Duodenal mucosa (tissue), 2 donors: ENCODE results near the gene KRT40.

Experiments
- H3K27ac ChIP-seq: one replicate; pipeline ENCODE4 v1.7.0; 2013; ENCODE audit warnings: low read depth, low read length
- H3K27me3 ChIP-seq, 2 donors: one replicate each; pipeline ENCODE4 v1.7.0; 2013; ENCODE audit warnings: low read length in 2 of 2, control low read depth in 1 of 2; ENCODE audit not compliant: insufficient read depth in 2 of 2, control insufficient read depth in 1 of 2
- H3K36me3 ChIP-seq, 2 donors: one replicate each; pipeline ENCODE4 v1.7.0; 2013; ENCODE audit warnings: low read length in 2 of 2, control low read depth in 1 of 2; ENCODE audit not compliant: insufficient read depth in 2 of 2, control insufficient read depth in 1 of 2
- H3K4me1 ChIP-seq, 2 donors: one replicate each; pipeline ENCODE4 v1.7.0; 2013; ENCODE audit warnings: low read length in 2 of 2, control low read depth in 1 of 2; ENCODE audit not compliant: insufficient read depth in 2 of 2, control insufficient read depth in 1 of 2
- H3K4me3 ChIP-seq, 2 donors: one replicate each; pipeline ENCODE4 v1.7.0; 2013; ENCODE audit warnings: low read length in 2 of 2, low read depth in 1 of 2
- H3K9ac ChIP-seq, 2 donors: one replicate each; pipeline ENCODE4 v1.7.0; 2013; ENCODE audit warnings: low read length in 2 of 2, low read depth in 1 of 2
- H3K9me3 ChIP-seq, 2 donors: one replicate each; pipeline ENCODE4 v1.7.0; 2013; ENCODE audit warnings: low read length in 2 of 2, control low read depth in 1 of 2; ENCODE audit not compliant: control insufficient read depth in 1 of 2

Gene KRT40

DNA sequence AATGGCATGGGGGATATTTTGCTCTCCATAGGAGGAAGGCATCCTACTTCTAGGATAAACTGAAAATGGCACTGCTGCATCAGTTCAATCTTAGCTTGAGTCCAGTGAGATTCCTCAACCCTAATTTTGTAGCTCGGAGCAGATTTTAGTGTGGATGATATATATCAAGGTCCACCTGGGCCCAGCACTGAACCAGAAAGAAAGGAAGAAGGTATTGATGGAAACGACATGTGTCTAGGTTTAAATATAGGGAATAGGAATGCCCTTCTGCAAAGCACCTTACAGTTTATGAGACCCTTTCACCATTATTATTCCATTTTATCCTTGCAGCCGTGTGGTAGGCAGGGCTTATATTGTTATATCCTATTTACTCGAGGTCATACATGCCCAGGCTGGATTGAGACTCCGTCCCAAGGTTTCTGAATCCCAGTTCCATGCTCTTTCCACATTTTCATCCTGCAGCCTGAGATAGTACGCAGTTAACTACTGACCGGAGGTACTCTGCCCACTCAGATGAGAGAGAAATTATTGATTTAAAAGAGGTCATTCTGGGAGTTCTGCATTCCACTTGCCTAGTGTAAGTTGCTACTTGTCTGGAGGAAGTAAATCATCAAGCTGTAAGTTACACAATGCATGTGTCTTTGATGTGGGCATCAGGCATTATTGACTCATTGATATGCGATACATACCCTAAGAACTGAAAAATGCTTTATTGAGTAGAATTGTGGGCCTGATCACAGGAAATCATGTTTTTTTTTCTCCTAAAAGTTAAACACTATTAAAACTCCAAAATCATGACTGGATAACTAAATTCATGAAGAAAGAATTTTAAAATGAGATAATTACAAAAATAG lies 27.5 kb downstream of the KRT40 start:
- peaks cover 0 to 5% of the 10 kb centered on the region in 2 donors for H3K4me1 ChIP-seq
- no peaks in the 10 kb centered on the region for H3K9me3 ChIP-seq
- no peaks in the 10 kb centered on the region for H3K27me3 ChIP-seq
- no peaks in the 10 kb centered on the region for H3K36me3 ChIP-seq
- H3K4me3 ChIP-seq, result no peak overlapping the region
- no peak overlapping the region for H3K27ac ChIP-seq
- no peak overlapping the region for H3K9ac ChIP-seq

DNA sequence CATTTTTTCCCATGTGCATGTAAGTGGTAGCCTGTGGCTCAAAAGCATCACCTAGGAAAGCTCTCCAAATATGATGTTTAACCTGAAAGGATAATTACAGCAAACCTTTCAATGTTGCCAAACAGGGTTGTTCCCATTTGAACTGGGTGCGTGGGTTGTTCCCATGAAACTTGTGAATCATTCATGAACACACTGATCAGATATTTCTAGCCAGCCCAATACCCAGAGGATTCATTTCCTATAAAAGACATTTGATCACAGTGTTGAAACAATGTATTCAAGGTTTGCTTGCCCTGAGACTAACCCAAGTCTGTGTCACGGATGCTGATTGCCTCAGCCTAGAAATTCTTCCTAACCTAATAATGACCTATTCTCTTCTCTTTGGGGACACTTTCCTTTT lies 30.2 kb downstream of the KRT40 start:
- Histone ChIP-seq H3K9me3 (no peaks in the 10 kb centered on the region), H3K27me3 (no peaks in the 10 kb centered on the region), H3K36me3 (no peaks in the 10 kb centered on the region), H3K4me3 (no peak overlapping the region), H3K27ac (no peak overlapping the region), H3K4me1 (peaks cover 9 to 11% of the 10 kb centered on the region in 2 donors), H3K9ac (no peak overlapping the region)

DNA sequence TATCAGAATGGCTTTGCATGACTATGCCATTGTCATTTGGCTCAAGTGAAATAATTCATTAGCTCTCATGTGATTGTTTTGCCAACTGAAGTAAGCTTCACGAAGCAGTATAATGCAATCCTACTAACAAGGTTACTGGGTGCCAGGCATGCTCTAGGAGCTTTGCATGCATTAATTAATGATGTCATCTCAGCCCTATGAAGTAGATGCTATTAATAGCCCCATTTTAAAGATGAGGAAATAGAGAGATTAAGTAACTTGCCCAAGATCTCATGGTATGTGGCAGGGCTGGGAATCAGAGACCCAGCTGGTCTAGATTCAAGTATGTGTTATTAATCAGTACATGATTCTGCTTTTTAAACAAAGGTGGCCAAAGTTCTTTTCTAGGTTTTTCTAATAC lies 31.5 kb downstream of the KRT40 start:
- no peaks in the 10 kb centered on the region for H3K9me3 ChIP-seq
- H3K4me3 ChIP-seq, result no peak overlapping the region
- H3K27me3 ChIP-seq, result no peaks in the 10 kb centered on the region
- H3K9ac ChIP-seq, result no peak overlapping the region
- no peak overlapping the region for H3K27ac ChIP-seq
- no peaks in the 10 kb centered on the region for H3K36me3 ChIP-seq
- H3K4me1 ChIP-seq, result peaks cover 9 to 12% of the 10 kb centered on the region in 2 donors

DNA sequence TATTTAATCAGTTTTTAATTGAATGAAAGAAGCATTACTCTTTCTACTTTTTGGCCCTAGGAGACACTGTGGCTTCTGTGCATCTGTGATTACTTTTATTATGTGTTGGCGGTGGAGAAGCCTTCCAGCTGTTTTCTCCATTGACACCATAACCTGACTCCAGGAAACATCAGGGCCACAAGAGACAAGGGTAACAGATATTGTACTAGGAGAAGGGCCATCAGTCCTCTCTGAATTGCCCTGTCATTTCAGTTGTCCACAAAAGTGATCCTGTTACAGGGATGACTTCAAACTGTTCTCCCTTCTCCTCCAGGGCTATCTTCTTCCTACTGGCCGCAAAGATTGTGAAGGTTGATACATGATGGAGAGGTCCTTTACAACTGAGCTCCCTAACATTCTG lies 32.0 kb downstream of the KRT40 start:
- no peaks in the 10 kb centered on the region for H3K27me3 ChIP-seq
- no peak overlapping the region for H3K9ac ChIP-seq
- no peaks in the 10 kb centered on the region for H3K9me3 ChIP-seq
- H3K27ac ChIP-seq, result no peak overlapping the region
- no peak overlapping the region for H3K4me3 ChIP-seq
- peaks cover 9 to 12% of the 10 kb centered on the region in 2 donors for H3K4me1 ChIP-seq
- H3K36me3 ChIP-seq, result no peaks in the 10 kb centered on the region

DNA sequence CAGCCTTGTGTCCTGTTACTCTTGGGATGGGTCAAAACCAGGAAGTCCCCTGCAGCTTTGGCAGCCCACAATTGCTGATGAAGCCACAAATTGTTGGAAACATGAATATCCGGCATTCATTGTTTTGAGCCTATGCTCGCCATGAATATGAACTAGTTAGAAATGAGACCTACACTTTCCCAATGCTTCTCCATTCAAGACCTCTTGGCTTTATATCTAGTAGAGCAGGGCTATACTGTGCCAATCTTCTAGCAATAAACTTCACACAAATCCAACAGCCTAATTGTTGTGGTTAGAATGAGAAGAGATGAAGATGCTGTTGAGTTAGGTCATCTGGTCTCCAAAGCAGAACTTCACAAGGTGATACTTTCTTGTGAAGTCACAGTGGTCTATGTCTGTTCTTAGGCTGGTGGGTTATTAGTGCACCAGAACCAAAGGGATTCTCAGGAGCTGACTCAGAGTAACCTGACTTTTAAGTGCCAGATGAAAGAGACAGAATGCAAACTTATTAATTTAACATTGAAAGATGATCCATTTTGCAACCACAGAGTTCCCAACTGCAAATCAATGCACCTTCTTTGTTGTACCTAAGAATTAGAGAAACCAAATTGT lies 33.0 kb downstream of the KRT40 start:
- no peaks in the 10 kb centered on the region for H3K36me3 ChIP-seq
- H3K4me1 ChIP-seq, result peaks cover 4 to 12% of the 10 kb centered on the region in 2 donors
- H3K27me3 ChIP-seq, result no peaks in the 10 kb centered on the region
- no peak overlapping the region for H3K27ac ChIP-seq
- no peak overlapping the region for H3K9ac ChIP-seq
- H3K4me3 ChIP-seq, result no peak overlapping the region
- H3K9me3 ChIP-seq, result no peaks in the 10 kb centered on the region

DNA sequence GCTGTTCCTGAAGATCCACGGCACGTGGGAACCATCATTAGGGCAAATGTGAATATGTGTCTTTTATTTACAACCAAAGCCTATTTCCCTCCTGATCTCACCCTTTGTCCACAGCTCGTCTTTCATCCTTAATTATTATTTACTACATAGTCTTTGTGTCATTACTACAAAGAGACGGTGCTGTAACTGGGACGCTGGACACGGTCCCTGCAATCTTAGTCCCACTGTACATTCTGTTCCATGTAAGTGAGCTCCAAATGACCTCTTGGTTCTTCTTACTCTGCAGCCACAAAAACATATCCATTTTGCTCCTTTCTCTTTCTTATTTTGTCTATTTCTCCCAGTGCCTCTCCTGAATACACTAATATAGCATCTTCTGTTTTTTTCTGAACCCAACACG lies 34.0 kb downstream of the KRT40 start:
- H3K9me3 ChIP-seq, result no peaks in the 10 kb centered on the region
- H3K27me3 ChIP-seq, result no peaks in the 10 kb centered on the region
- no peak overlapping the region for H3K27ac ChIP-seq
- no peak overlapping the region for H3K9ac ChIP-seq
- H3K4me3 ChIP-seq, result no peak overlapping the region
- peaks cover 4 to 12% of the 10 kb centered on the region in 2 donors for H3K4me1 ChIP-seq
- no peaks in the 10 kb centered on the region for H3K36me3 ChIP-seq

DNA sequence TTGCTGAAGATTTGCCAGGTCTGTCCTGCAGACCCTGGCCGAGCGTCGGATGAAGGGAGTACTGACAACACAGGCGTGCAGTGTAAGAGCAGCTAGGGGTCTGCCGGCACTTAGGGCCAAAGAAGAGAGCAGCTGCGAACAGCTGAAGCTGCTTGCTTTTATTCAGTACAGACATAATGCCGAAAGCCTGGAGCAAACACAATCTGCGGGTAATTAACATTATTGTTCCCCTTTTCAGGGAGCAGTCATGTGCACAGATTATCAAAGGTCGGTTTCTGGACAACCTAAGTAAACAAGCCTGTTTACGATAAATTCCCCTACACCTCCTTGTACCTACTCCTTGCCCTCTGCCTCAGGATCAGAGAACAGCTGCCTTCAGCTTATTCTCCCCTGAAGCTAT lies 34.7 kb downstream of the KRT40 start:
- Histone ChIP-seq H3K4me3 (peak overlapping the region in 1 of 2 donors; percentile 4), H3K4me1 (peaks cover 4 to 12% of the 10 kb centered on the region in 2 donors), H3K27me3 (no peaks in the 10 kb centered on the region), H3K36me3 (no peaks in the 10 kb centered on the region), H3K9me3 (no peaks in the 10 kb centered on the region), H3K9ac (no peak overlapping the region), H3K27ac (no peak overlapping the region)

DNA sequence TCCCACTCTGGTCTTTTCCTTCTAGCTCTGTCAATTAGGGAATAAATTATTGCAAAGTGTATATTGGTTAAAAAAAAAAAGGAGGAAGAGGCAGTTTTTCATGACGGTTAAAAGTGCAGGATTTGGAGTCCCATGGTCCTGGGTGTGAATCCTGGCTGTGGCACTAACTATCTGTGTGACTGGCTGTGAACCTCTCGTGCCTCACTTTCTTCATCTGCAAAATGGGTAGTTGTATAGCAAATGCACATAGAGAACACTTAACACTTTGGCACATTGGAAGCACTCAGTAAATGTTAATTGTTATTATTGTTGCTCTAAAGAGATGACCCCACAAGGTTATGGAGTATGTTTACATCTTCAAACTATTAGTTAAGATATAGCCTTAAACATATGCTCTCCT lies 36.2 kb downstream of the KRT40 start:
- no peaks in the 10 kb centered on the region for H3K36me3 ChIP-seq
- H3K9ac ChIP-seq, result no peak overlapping the region
- no peaks in the 10 kb centered on the region for H3K27me3 ChIP-seq
- H3K27ac ChIP-seq, result no peak overlapping the region
- no peak overlapping the region for H3K4me3 ChIP-seq
- no peaks in the 10 kb centered on the region for H3K9me3 ChIP-seq
- peaks cover 4 to 12% of the 10 kb centered on the region in 2 donors for H3K4me1 ChIP-seq

DNA sequence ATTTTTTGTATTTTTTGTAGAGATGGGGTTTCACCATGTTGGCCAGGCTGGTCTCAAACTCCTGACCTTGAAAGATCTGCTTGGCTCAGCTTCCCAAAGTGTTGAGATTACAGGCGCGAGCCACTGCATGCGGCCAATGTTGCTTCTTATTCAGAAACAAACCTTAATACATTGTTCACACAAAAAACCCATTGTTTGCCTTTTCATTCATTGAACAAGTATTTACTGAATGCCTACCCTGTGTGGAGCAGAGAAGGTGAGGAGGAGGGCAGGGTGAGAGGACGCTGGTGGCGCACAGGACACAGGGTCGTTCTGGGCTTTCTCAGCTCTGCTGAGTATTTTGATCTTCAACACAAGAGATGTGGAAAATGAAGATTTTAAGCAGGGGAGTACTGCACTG lies 38.7 kb downstream of the KRT40 start:
- Histone ChIP-seq H3K4me3 (no peak overlapping the region), H3K27ac (no peak overlapping the region), H3K36me3 (no peaks in the 10 kb centered on the region)

DNA sequence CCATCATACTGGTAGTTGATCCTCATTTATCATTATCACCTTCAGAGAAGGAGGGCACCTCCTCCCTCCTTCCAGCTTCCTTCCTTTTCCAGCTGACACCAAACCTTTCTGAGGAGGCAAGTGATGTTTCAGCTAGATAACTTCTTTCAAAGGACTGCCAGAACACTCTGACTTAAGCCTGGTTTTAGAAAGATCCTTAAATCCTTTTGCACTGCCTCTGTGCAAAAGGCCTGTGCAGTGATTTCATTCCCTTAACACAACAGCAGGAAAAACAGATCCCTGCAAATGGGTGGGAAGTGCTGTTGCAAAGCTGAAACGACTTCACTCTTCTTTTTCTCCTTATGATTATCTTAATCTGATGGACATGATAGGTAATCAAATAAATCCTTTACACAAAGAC lies 39.6 kb downstream of the KRT40 start:
- no peak overlapping the region for H3K9ac ChIP-seq
- H3K36me3 ChIP-seq, result no peaks in the 10 kb centered on the region
- no peak overlapping the region for H3K4me3 ChIP-seq
- H3K4me1 ChIP-seq, result peaks cover 4 to 8% of the 10 kb centered on the region in 2 donors
- H3K27me3 ChIP-seq, result no peaks in the 10 kb centered on the region
- no peaks in the 10 kb centered on the region for H3K9me3 ChIP-seq
- H3K27ac ChIP-seq, result no peak overlapping the region

More for the DNA sequence above, 38.7 kb downstream of the KRT40 start:
- H3K4me1 ChIP-seq, result peaks cover 4 to 12% of the 10 kb centered on the region in 2 donors
- no peak overlapping the region for H3K9ac ChIP-seq
- no peaks in the 10 kb centered on the region for H3K9me3 ChIP-seq
- no peaks in the 10 kb centered on the region for H3K27me3 ChIP-seq
